SH-SY5Y (cell line): ENCODE results near the gene RPS6KL1.

Experiments
- GATA2 ChIP-seq: IDR thresholded peaks from 2 replicates; pipeline ENCODE4 v1.6.1; 2011; ENCODE audit warnings: mild to moderate bottlenecking, low read depth, low read length
- GATA3 ChIP-seq: IDR thresholded peaks from 2 replicates; pipeline ENCODE4 v1.6.1; 2011; ENCODE audit warnings: low read depth, mild to moderate bottlenecking, low read length, moderate library complexity

- TF ChIP-seq GATA2 (no peak), GATA3 (no peak)
Observed at GRCh38 chr14:74904635-74905503, 18.2 kb downstream of the RPS6KL1 start.
